HG03432 (cell line): ENCODE results near the gene RPS6KA3.
A peak's percentile ranks its signal among the peaks of the same experiment; 100 is the strongest.
"Not testable (repeated sequence)": the region's sequence is repeated elsewhere in the genome, so short reads cannot be mapped to it uniquely, and the experiment has no call there.

ENCODE experiments used
- ATAC-seq: cut with Tn5 transposase; IDR thresholded peaks from one replicate; pipeline ENCODE4 v1.9.1; 2021; ENCODE audit warnings: mild to moderate bottlenecking, moderate library complexity; ENCODE audit not compliant: unreplicated experiment

RPS6KA3 gene

DNA sequence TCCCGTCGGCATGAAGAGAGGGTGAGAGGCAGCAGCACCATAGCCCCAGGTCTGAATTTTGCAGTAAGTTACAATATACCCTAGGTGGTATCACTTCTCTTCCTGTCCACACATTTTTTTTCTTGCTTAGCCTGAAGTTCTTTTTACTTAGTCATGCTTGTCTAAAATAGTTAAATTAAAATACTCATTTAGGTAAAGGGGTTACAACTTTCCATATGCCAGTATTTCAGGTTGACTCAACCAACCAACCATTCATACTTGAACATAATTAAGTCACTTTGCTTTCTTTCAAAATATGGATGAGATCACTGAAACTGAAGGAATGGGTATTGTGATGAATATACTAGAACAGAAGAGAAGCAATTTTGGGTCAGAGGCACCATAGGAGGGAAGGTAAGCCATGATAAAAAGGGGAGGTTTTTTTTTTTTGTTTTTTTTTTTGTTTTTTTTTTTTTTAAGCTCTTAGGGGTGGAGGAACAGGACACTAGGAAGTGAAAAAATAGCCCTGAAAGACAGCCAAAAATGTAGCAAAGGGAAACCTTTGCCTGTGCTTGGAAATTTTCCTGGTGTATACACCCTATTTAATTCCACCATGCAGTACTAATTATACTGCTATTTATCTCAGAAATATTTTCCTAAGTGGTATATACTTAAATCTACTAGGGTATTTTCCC is 41.8 kb downstream of the RPS6KA3 start:
- peak; percentile 91 for ATAC-seq

DNA sequence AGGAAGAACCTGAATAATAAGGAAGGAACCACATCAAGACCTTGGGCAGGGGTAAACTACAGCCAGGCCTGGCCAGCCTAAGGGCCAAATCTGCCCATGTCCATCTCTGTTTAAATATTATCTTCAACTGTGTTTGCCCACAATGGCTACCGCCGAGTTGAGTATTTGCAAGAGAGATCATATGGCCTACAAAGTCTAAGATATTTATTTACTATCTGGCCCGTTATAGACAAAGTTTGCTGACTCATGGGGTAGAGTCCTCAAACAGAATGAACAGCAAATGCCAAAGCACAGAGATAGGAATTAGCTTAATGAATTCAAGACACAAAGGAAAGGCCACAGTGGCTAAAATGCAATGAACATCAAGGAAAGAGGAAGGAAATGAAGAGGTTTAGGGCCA is 44.8 kb downstream of the RPS6KA3 start:
- no peak for ATAC-seq

DNA sequence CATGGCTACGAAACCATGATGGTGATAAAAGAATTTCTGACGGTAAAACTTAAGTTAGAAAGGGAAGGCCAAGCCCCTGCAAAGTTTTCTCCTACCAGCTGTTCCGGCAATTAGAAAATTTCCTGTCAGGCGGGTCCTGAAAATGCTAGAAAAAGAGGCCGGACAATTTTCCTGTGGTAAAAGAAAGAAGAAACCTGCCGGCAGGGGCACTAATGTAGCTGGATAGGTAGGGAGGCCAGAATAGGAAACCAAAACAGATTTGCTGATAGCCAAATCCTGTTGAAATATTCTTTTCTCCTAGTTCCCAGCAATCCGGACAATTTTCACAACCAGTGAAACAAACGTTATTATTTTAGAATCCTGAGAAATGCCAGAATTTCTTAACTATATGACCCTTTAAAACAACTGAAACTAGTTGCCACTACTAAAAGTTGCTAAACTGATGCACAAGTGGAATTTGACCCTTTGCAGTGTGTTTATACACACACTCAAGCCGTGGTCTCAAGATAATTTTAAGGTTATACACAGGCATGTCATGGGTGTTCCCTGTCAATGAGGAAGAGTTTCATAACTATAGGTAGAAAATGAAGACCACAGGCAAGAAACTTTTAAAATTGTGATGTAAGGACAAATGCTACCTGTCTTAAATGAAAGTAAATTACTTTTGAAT is 47.7 kb downstream of the RPS6KA3 start:
- ATAC-seq: no peak

DNA sequence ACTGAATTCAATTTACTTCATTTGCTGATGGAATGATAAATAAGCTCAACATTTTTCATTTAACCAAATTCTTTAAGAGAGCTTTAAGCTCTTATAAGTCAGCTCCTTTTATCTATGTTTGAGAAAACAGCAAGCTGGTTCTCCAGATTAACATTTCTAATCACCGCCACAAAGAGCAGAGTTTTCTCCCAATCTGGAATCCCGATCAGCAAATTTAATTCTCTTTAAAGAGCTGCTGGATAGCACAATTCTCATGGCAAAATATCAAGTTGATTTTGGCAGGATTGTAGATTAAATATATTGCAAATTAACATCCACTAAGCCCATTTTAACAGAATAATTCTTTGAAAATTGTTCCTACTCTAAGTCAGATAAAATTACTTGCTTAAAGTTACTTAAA is 48.8 kb downstream of the RPS6KA3 start:
- no peak for ATAC-seq

DNA sequence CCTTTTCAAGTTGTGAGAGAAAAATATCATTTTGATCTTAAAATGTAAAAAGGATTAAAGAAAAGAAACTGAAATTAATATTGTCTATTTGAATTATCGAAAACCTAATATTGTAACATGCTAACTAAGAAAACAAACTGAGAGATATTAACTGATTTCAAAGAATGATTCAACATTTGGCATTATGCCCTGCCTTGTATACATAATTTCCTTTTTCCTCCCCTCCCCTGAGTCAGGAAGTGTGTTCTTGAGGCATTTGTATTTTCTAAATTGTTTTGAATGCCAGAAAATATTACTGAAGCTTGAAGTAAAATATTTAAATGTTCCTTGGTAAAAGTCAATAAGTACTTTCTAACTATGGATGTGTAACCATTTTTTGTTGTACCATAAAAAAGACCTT is 49.4 kb downstream of the RPS6KA3 start:
- no peak for ATAC-seq

DNA sequence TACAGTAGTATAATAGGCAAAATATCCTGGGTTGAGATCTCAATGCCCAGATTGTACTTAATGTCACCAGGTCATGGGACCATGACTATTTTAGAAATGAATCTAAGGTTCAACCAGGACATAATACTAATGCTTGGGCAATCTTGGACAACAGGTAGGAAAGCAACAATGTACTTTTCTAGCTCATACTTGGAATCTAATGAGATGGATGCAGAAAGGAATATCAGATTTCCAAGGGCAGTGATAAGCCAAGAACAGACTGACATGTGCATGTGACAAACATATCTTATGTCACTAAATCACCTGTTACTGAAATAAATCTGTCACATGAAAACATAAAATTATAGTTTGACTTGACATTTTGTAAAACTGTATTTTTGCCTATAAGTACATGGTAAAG is 51.1 kb downstream of the RPS6KA3 start:
- ATAC-seq: no peak

DNA sequence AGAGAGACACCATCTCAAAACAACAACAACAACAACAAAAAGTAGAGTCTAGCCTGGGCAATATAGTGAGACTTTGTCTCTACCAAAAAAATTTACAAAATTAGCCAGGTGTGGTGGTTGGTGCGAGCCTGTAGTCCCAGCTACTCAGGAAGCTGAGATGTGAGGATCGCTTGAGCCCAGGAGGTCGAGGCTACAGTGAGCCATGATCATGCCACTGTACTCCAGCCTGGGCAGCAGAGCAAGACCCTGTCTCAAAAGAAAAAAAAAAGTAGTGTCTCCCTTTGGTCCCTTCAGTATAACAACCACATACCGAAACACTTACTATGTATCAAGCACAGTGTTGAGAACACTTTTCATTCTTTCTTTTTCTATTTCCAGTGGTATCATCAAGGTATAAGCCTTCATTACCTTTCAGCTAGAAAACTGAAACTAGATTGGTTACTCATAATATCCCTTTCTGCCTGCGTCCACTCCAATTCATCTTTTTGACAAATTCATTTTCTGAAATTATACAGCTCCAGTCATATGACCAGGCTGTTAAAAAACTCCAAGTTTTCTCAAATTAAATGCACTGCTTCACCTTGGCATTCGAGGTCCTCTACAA is 54.1 kb downstream of the RPS6KA3 start:
- peak; percentile 97 for ATAC-seq

DNA sequence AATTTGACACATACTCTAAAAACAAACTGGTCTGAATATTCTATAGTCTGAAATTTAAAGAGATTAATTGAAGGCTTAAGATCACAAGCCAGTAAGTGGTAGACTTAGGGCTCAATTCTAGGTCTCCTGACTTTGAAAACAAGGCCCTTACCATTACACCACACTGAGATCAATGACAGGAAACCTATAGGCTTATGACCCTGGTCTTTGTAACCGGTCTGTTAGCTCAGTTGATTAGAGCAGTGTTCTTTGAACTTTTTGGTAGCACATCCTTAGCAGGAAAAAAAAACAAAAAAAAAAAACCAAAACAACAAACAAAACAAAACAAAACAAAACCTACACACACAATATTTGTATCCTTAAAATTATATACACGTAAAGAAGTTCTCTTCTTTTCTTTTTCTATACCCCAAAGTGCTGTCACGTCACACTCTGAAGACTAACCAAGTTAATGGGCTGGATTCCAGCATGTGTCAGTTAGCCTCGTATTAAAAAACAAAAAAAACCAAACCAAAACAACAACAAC is 55.4 kb downstream of the RPS6KA3 start:
- ATAC-seq: no peak

DNA sequence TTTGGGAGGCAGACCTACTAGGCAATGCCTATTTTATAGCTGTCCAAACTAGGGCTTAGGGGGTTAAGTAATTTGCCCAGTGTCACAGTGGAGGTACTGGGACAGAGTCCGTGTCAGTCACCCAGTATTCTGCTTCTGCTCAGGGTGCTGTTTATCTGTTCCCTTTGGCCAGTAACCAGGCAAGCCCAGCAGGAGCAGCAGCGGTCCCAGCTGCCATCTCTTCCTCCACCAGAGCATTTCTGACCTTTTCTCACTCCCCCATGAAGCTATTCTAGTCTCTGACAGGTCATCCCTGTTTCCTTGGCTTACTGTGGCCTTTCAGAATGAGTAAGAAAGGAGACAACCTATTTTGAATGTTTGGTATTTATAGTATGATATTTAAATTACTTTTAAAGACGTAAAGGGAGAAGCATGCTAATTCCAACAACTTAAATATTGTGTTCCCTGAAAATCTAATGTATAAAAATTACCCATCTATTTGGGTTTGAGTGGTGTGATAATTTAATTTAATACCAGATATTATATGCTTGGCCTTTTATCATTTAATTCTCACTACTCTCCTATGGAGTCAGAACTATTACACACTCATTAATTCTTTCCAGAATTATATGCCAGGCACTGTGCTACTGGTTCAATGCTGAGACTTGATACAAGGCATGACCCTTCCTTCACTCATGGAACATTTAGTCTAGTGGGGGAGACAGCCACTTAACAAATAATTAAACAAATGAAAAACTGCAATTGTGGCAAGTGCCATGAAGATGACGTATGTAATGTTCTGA is 60.6 kb downstream of the RPS6KA3 start:
- ATAC-seq: peak; percentile 99

DNA sequence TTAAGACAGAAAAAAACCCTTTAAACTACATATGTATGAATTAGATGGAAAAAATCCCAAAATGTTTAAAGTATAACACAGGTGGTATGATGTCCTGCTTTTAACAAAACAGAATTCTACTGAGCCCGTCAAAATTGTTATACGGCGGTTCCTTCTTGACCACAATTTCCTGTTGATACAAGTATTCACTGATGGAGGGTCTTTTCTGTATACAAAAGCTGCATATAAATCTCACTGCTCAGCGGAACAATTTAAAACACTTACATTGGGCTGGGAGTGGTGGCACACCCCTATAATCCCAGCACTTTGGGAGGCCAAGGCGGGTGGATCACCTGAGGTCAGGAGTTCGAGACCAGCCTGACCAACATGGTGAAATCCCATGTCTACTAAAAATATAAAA is 62.4 kb downstream of the RPS6KA3 start:
- no peak for ATAC-seq

DNA sequence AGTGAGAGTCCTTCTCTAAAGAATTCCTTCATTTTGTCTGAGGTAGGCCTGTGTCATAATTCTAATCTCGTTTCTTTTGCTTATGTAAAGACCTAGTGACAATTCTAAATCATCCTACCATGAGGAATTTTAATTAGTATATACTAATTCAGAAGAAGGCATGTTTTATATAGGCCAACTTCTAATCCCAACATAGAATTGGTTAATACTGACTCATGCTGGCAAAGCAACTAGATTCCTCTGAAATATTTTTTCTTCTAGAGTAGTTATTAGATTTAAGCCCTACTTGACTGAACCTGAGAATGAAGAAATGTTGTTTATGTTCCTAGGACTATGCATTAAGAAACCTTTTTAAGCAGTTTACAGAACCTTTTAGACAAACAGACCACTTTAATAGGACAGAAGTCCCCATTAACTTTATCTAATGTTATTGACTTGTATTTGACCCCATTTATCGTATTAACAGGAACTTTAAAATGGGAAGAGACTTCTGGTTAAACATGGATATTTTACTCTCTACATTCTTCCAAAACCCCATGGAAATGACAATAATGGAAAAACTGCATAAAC is 69.0 kb downstream of the RPS6KA3 start:
- no peak for ATAC-seq

DNA sequence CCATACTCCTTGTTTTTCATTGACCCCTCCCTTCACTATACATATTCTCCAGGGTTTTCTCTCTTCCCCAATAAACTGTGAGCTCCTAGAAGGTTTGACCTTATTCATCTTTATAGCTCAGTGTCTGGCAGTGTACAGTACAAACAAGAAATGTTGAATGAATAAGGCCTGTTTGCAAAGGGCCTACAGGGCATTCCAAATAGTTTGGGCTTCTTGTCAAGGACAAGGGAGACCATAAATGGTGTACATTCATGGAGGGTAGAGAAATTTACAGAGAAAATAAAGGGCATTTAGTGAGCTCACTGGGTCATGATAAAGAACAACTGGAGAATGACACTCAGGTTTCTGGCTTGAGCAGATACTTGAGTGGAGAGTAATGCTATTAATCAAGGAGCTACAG is 77.5 kb downstream of the RPS6KA3 start:
- ATAC-seq: no peak

DNA sequence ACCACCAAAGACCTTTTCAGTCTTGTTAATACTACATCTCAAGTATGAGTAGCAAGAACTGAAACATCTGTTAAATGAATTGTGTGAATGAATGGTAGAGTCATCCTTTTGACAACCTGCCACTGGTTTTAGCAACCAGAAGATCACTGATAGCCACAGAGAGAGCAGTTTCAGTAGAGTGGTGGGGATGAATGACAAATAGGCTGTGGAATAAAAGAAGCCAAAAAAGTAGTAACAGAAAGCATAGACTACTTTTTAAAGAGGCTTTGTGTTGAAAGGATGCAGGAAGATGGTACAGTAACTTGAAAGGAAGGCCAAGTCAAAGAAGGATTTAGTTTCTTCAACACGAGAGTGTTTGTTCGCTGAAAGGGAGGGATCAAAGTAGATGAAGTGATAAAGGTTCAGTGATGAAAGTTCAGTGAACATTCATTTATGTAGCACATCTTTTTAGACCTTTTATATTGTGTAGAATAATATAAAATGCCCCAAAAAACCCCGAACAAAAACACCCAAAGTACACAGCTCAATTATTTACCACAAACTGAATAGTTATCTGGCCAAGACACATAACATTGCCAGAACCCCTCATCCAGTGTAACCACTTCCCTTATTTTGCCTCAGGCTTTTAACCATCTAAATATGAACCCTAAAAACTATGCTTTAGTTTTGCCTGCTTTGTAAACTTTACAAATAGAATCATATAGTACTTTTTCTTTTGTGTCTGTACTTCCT is 84.9 kb downstream of the RPS6KA3 start:
- no peak for ATAC-seq

DNA sequence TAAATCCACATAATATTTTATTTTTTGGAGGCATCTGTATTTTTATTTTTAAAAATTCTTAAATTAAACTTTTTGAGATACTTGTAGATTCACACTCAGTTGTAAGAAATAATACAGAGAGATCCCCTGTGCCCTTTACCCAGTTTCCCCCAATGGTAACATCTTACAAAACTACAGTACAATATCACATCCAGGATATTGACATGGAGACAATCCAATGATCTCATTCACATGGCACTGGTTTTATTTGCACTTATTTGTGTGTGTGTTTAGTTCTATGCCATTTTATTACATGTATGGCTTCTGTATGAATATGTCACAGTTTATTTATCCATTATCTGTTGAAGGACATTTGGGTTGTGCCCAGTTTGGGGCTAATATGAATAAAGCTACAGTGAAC is 89.6 kb downstream of the RPS6KA3 start:
- ATAC-seq: no peak

DNA sequence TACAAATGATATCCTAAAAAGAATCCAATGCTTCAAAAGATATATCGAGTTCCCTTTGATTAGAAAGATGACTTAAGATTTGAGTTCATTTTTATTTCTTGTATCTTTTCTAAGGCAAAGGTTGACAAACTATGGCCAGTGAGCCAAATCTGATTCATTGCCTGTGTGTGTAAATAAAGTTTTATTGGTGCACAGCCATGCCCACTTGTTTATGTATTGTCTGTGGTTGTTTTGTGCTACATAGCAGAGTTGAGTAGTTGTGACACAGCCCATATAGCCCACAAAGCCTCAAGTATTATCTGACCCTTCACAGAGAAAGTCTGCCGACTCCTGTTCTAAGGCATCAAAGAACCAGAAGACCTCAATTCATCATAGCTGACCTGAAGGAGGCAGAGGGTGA is 92.9 kb downstream of the RPS6KA3 start:
- no peak for ATAC-seq

DNA sequence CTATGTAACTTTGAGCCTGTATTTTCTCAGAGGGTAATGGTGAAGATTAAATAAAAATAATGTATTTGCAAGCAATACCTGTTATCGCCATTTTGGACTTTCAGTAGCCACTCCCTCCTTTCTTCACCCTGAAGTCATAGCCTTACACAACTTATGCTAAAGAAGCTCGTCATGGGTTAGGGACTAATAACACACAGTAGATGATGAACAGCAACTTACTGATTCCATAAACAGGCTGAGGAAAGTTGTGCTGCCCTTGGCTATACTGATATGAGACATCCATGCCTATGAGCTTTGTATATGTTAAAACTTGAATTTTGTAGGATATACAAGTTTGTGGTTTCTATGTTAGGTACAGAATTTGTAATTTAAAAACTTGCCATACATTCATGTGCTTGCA is 93.4 kb downstream of the RPS6KA3 start:
- ATAC-seq: no peak

DNA sequence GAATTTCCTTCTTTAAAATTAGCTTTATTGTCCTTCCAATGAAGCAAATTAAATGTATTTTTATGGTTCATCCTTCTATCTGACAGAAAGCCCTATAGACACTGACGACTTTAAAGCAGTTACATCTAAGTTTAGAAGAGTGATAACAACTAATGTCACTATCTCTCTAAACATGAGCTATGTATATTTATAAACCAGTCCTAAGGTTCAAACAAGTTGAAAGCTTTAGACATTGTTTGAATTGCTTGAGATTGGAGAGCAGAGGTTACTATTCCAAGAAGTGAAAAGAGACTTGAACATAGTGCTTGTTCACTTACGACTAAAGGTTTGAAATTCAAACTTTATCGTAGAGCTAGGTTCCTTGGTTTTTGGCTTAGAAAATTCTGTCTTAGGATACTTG is 94.8 kb downstream of the RPS6KA3 start:
- ATAC-seq: no peak

DNA sequence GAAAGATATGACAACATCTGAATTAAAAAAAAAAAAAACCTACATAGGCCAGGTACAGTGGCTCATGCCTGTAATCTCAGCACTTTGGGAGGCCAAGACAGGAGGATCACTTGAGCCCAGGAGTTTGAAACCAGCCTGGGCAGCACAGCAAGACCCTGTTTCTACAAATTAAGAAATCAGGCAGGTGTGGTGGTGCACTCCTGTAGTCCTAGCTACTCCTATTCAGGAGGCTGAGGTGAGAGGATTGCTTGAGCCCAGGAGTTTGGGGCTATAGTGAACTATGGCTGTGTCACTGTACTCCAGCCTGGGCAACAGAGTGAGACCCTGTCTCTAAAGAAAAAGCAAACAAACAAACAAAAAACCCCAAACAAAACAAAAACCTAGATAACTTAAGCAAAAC is 104.2 kb downstream of the RPS6KA3 start:
- ATAC-seq: not testable (repeated sequence)

DNA sequence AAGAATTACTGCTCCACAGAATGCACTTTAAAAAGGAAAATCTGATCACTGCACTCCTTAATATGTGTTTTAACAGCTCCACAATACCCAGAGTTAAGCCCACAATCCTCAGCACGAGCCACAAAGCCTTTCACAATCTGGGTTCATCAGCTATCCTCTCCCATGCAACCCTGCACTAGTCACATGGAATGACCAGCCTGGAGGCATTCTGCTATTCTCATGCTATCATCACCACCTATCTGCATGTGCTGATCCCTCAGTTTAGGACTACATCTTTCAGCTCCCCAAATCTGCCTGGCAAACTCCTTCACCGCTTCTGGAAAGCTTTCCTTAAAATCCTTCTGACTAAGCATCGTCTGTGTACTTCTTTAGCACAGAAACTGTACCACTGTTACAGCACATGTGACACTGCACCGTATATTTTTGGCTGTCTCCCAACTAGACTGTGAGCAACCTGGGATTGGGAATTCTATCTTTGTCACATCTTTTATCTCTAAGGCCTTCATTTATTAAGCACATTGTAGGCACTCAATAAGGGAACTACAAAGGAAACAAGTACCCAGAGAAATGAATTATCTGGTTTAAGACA is 106.8 kb downstream of the RPS6KA3 start:
- ATAC-seq: no peak

DNA sequence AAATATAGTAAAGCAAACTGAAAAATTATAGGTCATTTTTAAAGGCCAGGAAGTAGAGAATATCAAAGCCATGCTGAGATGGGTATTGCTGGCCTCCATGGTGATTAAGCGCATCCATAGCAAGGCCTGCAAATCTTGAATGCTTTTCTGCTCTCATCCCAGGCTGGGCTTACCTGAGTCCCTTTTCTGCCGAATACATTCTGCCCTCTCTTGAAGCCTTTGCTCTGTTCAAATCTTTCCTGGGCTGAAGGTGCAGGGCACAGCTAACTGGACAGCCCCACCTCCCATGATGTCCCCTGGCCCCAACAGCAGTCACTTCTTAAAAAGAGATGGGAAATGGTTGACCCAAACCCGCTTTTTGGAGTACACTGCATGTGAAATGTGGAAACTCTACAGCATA is 115.0 kb downstream of the RPS6KA3 start:
- no peak for ATAC-seq
